IMR-90 (cell line): Measurements from ENCODE around the gene NPHP4. TPM values are rescaled to one million over a fixed set of nuclear protein-coding genes. Genes with fewer than 3 reads are reported as not detected.

Experiments
- ATAC-seq: fragments of 200-7000 bp; cut with Tn5 transposase; 2 replicates; pipeline ENCODE4 v1.9.1; 2020; ENCODE audit warnings: low read depth, mild to moderate bottlenecking, moderate library complexity
- BruUV-seq: library from RNA; stranded (reverse); fragments of 400-500 nt; replicated peaks from 2 replicates; lab custom pipeline; 2021; lab: Mats Ljungman, UMichigan
- CTCF ChIA-PET: fragments of 300-600 bp; formaldehyde crosslinking; extraction: SDS; loops from one replicate; lab custom pipeline; 2021; ENCODE audit warnings: antibody characterized with exemption; lab: Yijun Ruan, JAX
- POLR2A ChIA-PET: fragments of 300-600 bp; sonication (Branson Sonifier 250); formaldehyde crosslinking; loops from one replicate; lab custom pipeline; 2022; ENCODE audit warnings: antibody characterized with exemption; ENCODE audit not compliant: unreplicated experiment; lab: Charles Lee
- DNase-seq: peaks from one replicate; pipeline ENCODE4 v3.0.0; 2013
- H2AFZ ChIP-seq: replicated peaks from 2 replicates; pipeline ENCODE3; 2013; ENCODE audit warnings: low read length, mild to moderate bottlenecking; ENCODE audit not compliant: poor library complexity
- H2AK5ac ChIP-seq: 2 replicates; pipeline ENCODE4 v1.6.1; 2013; ENCODE audit warnings: low read depth, low read length, inconsistent platforms
- H2AK9ac ChIP-seq: replicated peaks from 2 replicates; pipeline ENCODE3; 2013; ENCODE audit warnings: mild to moderate bottlenecking, low read depth, low read length, moderate library complexity; ENCODE audit not compliant: poor library complexity
- H2BK120ac ChIP-seq: 2 replicates; pipeline ENCODE4 v1.6.1; 2013; ENCODE audit warnings: low read depth, low read length, inconsistent platforms
- H2BK15ac ChIP-seq: 3 replicates; pipeline ENCODE4 v1.6.1; 2013; ENCODE audit warnings: low read depth, low read length, inconsistent platforms
- H2BK20ac ChIP-seq: 2 replicates; pipeline ENCODE4 v1.6.1; 2013; ENCODE audit warnings: low read depth, mild to moderate bottlenecking, inconsistent platforms, low read length, moderate library complexity
- H2BK5ac ChIP-seq: 2 replicates; pipeline ENCODE4 v1.6.1; 2013; ENCODE audit warnings: mild to moderate bottlenecking, low read depth, low read length, inconsistent platforms; ENCODE audit not compliant: poor library complexity, severe bottlenecking
- H3K14ac ChIP-seq: replicated peaks from 2 replicates; pipeline ENCODE4 v1.6.1; 2013; ENCODE audit warnings: low read depth, low read length, inconsistent platforms
- H3K18ac ChIP-seq: 2 replicates; pipeline ENCODE4 v1.6.1; 2013; ENCODE audit warnings: low read depth, low read length, control low read depth
- H3K23ac ChIP-seq: 2 replicates; pipeline ENCODE4 v1.6.1; 2013; ENCODE audit warnings: low read depth, low read length, inconsistent platforms
- H3K27ac ChIP-seq: 2 replicates; pipeline ENCODE4 v1.5.1; 2013; ENCODE audit warnings: mild to moderate bottlenecking, control low read depth, low read length; ENCODE audit not compliant: insufficient read depth
- H3K27me3 ChIP-seq: 2 replicates; pipeline ENCODE4 v1.6.1; 2013; ENCODE audit warnings: low read length; ENCODE audit not compliant: control insufficient read depth, insufficient read depth
- H3K36me3 ChIP-seq: 2 replicates; pipeline ENCODE4 v1.6.1; 2013; ENCODE audit warnings: low read length, mixed read lengths; ENCODE audit not compliant: control insufficient read depth, insufficient read depth
- H3K4ac ChIP-seq: 2 replicates; pipeline ENCODE4 v1.6.1; 2013; ENCODE audit warnings: low read depth, low read length, inconsistent platforms
- H3K4me1 ChIP-seq: 2 replicates; pipeline ENCODE4 v1.6.1; 2013; ENCODE audit warnings: low read length, mixed read lengths; ENCODE audit not compliant: control insufficient read depth, insufficient read depth
- H3K4me2 ChIP-seq: 2 replicates; pipeline ENCODE4 v1.6.1; 2013; ENCODE audit warnings: low read depth, mild to moderate bottlenecking, control low read depth, low read length, moderate library complexity
- H3K4me3 ChIP-seq: 2 replicates; pipeline ENCODE4 v1.5.1; 2013; ENCODE audit warnings: low read depth, mild to moderate bottlenecking, control low read depth, low read length, moderate library complexity; ENCODE audit not compliant: insufficient read depth
- H3K56ac ChIP-seq: 2 replicates; pipeline ENCODE4 v1.6.1; 2013; ENCODE audit warnings: low read length, inconsistent platforms; ENCODE audit not compliant: insufficient read depth; ENCODE audit errors: extremely low read depth
- H3K79me1 ChIP-seq, 2 experiments: 2 replicates each; pipeline ENCODE4 v1.6.1; 2013; ENCODE audit warnings: low read length in 2 of 2, inconsistent platforms in 1 of 2, low read depth in 1 of 2
- H3K9ac ChIP-seq: 2 replicates; pipeline ENCODE4 v1.6.1; 2013; ENCODE audit warnings: low read depth, low read length, control low read depth
- H3K9me1 ChIP-seq: 2 replicates; pipeline ENCODE4 v1.6.1; 2013; ENCODE audit warnings: low read length, inconsistent platforms; ENCODE audit not compliant: insufficient read depth
- H3K9me3 ChIP-seq: 2 replicates; pipeline ENCODE4 v1.6.1; 2013; ENCODE audit warnings: low read length; ENCODE audit not compliant: control insufficient read depth, insufficient read depth
- H4K20me1 ChIP-seq: 2 replicates; pipeline ENCODE4 v1.6.1; 2013; ENCODE audit warnings: low read length, inconsistent platforms; ENCODE audit not compliant: insufficient read depth
- H4K5ac ChIP-seq: 2 replicates; pipeline ENCODE4 v1.6.1; 2013; ENCODE audit warnings: mild to moderate bottlenecking, low read depth, low read length, control low read depth
- H4K8ac ChIP-seq, 2 experiments: 2 replicates each; pipeline ENCODE4 v1.6.1; 2013; ENCODE audit warnings: low read depth in 2 of 2, low read length in 2 of 2, control low read depth in 1 of 2, inconsistent platforms in 1 of 2
- H4K91ac ChIP-seq: 2 replicates; pipeline ENCODE4 v1.6.1; 2013; ENCODE audit warnings: low read depth, low read length, inconsistent platforms; ENCODE audit not compliant: insufficient read depth
- MAZ ChIP-seq: IDR thresholded peaks from 2 replicates; pipeline ENCODE4 v1.6.1; 2012; ENCODE audit warnings: low read depth, mild to moderate bottlenecking, low read length, improper control_type of control experiment, moderate library complexity, borderline replicate concordance
- WGBS, 2 experiments: methylation state at CpG; one replicate each; pipeline versions ENCODE4 v1.1.5 to v1.1.7; 2013; ENCODE audit warnings: missing lambda C conversion rate in 2 of 2; ENCODE audit not compliant: insufficient read length in 1 of 2; ENCODE audit errors: extremely low coverage in 2 of 2; 5-methylcytosine and 5-hydroxymethylcytosine counted together
- dilution Hi-C: fragments of 300-500 bp; cut with HindIII; formaldehyde crosslinking; loops from one replicate; pipeline ENCODE4 v1.14.3; 2018; ENCODE audit warnings: low sequenced_read_pairs; ENCODE audit not compliant: unreplicated experiment
- in situ Hi-C: fragments of 300-500 bp; cut with MboI; formaldehyde crosslinking; loops from 3 replicates; pipeline ENCODE4 v1.14.3; 2019; ENCODE audit warnings: low sequenced_read_pairs, inconsistent platforms, mixed read lengths
- intact Hi-C: fragments of 100-400 bp; cut with micrococcal nuclease; formaldehyde crosslinking; loops from 2 replicates; pipeline ENCODE4 v1.10.0; 2022
- polyA plus RNA-seq, 3 experiments: library from polyadenylated mRNA; depleted of rRNA; stranded (reverse); fragments of >200 nt; gene quantifications; 2 replicates each; pipeline ENCODE4 v1.2.3, GENCODE V29; 2012; ENCODE audit warnings: low replicate concordance in 1 of 3
- total RNA-seq: library from RNA; depleted of rRNA; stranded (reverse); fragments of >200 nt; gene quantifications from 2 replicates; pipeline ENCODE4 v1.2.3, GENCODE V29; 2012
- TF ChIP-seq, protein P1 (sequence below): conservative IDR thresholded peaks from 2 replicates; pipeline ENCODE4 v1.5.1; 2012; ENCODE audit warnings: mild to moderate bottlenecking, low read depth, low read length, improper control_type of control experiment

Gene NPHP4
- total and polyA plus RNA-seq, 2 of the 4 experiments (the other 2 are of a cell fraction), result 2.0 to 5.5 TPM

DNA sequence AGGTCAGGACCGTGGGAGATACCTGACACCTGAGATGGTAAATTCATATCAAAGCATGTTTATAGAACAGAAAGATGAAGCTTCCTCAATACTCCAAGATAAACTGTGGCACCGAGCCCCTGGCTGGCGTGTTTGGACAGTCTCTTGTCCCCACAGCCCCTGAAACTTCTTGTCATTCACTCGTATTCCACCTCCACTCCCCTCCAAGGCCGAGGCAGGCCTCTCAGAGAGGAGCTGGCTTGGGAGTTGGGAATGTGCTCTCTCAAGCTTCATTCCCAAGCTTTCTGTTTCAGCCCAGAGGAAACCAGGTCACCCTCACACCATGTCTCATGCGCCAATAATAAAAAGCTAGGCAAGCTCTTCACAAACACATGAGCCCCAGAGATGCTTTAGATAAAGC is 86.1 kb downstream of the NPHP4 start:
- H4K91ac ChIP-seq, result no peak overlapping the region
- no peak overlapping the region for H2BK120ac ChIP-seq
- no peak overlapping the region for H2BK20ac ChIP-seq
- in situ Hi-C loops (loop anchor here (25.0 kb wide), 1 partner anchor 1994 kb away; the partner anchor contains the start of gene C1orf174), dilution Hi-C loops (no loop called here), intact Hi-C loops (no loop called here)
- H3K79me1 ChIP-seq, result no peaks in the 10 kb centered on the region
- no peaks in the 10 kb centered on the region for H4K20me1 ChIP-seq
- no peak overlapping the region for H2AK9ac ChIP-seq
- DNase-seq (no peak), ATAC-seq (no peak)
- no peaks in the 10 kb centered on the region for H3K4me1 ChIP-seq
- H2BK5ac ChIP-seq, result no peak overlapping the region
- H3K18ac ChIP-seq, result no peak overlapping the region
- H3K36me3 ChIP-seq, result peaks cover 11% of the 10 kb centered on the region
- H3K9ac ChIP-seq, result no peak overlapping the region
- no peak overlapping the region for H3K4me2 ChIP-seq
- H2BK15ac ChIP-seq, result no peak overlapping the region
- H3K9me3 ChIP-seq, result no peaks in the 10 kb centered on the region
- no peak overlapping the region for H2AFZ ChIP-seq
- 80% methylated on average over 1 of the region's 6 CpGs; no CpG with 5 or more reads in 1 of the 2 experiments for WGBS, 2 experiments
- no peak overlapping the region for H3K4me3 ChIP-seq
- H3K4ac ChIP-seq, result no peak overlapping the region
- no peak overlapping the region for H4K5ac ChIP-seq
- no peak overlapping the region for H4K8ac ChIP-seq
- no TSS peak for BruUV-seq
- no peak overlapping the region for H3K23ac ChIP-seq
- no peaks in the 10 kb centered on the region for H3K27me3 ChIP-seq
- H3K56ac ChIP-seq, result no peak overlapping the region
- 0 out of 2 replicates have a peak, but pooled peaks cover 5% of the 10 kb centered on the region for H3K9me1 ChIP-seq
- H2AK5ac ChIP-seq, result no peak overlapping the region
- CTCF ChIA-PET, result no interaction called here
- no peak for TF ChIP-seq MAZ
- TF ChIP-seq, protein P1, sequence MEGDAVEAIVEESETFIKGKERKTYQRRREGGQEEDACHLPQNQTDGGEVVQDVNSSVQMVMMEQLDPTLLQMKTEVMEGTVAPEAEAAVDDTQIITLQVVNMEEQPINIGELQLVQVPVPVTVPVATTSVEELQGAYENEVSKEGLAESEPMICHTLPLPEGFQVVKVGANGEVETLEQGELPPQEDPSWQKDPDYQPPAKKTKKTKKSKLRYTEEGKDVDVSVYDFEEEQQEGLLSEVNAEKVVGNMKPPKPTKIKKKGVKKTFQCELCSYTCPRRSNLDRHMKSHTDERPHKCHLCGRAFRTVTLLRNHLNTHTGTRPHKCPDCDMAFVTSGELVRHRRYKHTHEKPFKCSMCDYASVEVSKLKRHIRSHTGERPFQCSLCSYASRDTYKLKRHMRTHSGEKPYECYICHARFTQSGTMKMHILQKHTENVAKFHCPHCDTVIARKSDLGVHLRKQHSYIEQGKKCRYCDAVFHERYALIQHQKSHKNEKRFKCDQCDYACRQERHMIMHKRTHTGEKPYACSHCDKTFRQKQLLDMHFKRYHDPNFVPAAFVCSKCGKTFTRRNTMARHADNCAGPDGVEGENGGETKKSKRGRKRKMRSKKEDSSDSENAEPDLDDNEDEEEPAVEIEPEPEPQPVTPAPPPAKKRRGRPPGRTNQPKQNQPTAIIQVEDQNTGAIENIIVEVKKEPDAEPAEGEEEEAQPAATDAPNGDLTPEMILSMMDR, result no peak
- H3K14ac ChIP-seq, result no peak overlapping the region
- POLR2A ChIA-PET, result no interaction called here
- H3K27ac ChIP-seq, result no peak overlapping the region
